H1 (cell line): ENCODE data around the gene LY6G6F. TPM values are rescaled to one million over a fixed set of nuclear protein-coding genes. Genes with fewer than 3 reads are reported as not detected.

ENCODE experiments used
- CTCF ChIA-PET: fragments of 300-600 bp; sonication (Branson Sonifier 250); formaldehyde crosslinking; loops from one replicate; lab custom pipeline; 2021; ENCODE audit not compliant: partially characterized antibody; lab: Charles Lee
- POLR2A ChIA-PET: fragments of 300-600 bp; sonication (Branson Sonifier 250); formaldehyde crosslinking; loops from one replicate; lab custom pipeline; 2021; ENCODE audit warnings: inconsistent platforms; ENCODE audit not compliant: partially characterized antibody; lab: Charles Lee
- DNase-seq, 2 experiments: peaks; one replicate each; pipeline versions ENCODE4 v3.0.0 to v3.0.0-alpha.2; 2010 to 2022; ENCODE audit warnings: low spot score in 2 of 2, low read depth in 1 of 2, mixed read lengths in 1 of 2
- FAIRE-seq: peaks from 2 replicates; lab custom pipeline; 2011; peaks lifted over from hg19 to GRCh38; lab: Jason Lieb, UNC
- H2AFZ ChIP-seq: 2 replicates; pipeline ENCODE4 v1.8.1; 2012; ENCODE audit warnings: low read length, inconsistent platforms
- H2AK5ac ChIP-seq: 2 replicates; pipeline ENCODE4 v1.6.1; 2013; ENCODE audit warnings: low read depth, low read length
- H2BK120ac ChIP-seq: replicated peaks from 2 replicates; pipeline ENCODE3; 2013; ENCODE audit warnings: low read depth, low read length, inconsistent platforms
- H2BK12ac ChIP-seq: 2 replicates; pipeline ENCODE4 v1.6.1; 2013; ENCODE audit warnings: low read depth, low read length
- H2BK15ac ChIP-seq: 2 replicates; pipeline ENCODE4 v1.6.1; 2013; ENCODE audit warnings: low read length
- H2BK20ac ChIP-seq: 2 replicates; pipeline ENCODE4 v1.6.1; 2013; ENCODE audit warnings: low read length
- H2BK5ac ChIP-seq: 2 replicates; pipeline ENCODE4 v1.6.1; 2013; ENCODE audit warnings: low read depth, low read length
- H3K14ac ChIP-seq: 2 replicates; pipeline ENCODE4 v1.6.1; 2013; ENCODE audit warnings: inconsistent platforms; ENCODE audit not compliant: insufficient read length
- H3K18ac ChIP-seq: 2 replicates; pipeline ENCODE4 v1.6.1; 2013; ENCODE audit warnings: low read length; ENCODE audit errors: extremely low read depth
- H3K23ac ChIP-seq: 2 replicates; pipeline ENCODE4 v1.6.1; 2013; ENCODE audit warnings: inconsistent platforms; ENCODE audit not compliant: insufficient read length
- H3K23me2 ChIP-seq: 2 replicates; pipeline ENCODE4 v1.6.1; 2013; ENCODE audit warnings: low read depth, low read length
- H3K27ac ChIP-seq: 2 replicates; pipeline ENCODE4 v1.6.1; 2011; ENCODE audit warnings: low read depth, low read length, inconsistent platforms
- H3K27me3 ChIP-seq, 4 experiments: replicated peaks in 1 of 4; 1 replicate in 1 of 4; 2 replicates in 3 of 4; pipeline versions ENCODE4 v1.6.1 to v1.8.1; 2011 to 2013; ENCODE audit warnings: low read length in 3 of 4, mild to moderate bottlenecking in 3 of 4, inconsistent platforms in 2 of 4, mixed read lengths in 2 of 4, moderate library complexity in 1 of 4; ENCODE audit not compliant: control insufficient read depth in 3 of 4, insufficient read depth in 3 of 4; ENCODE audit errors: extremely low read depth in 1 of 4
- H3K36me3 ChIP-seq, 4 experiments: 2 replicates each; pipeline versions ENCODE4 v1.6.1 to v1.8.1; 2011 to 2013; ENCODE audit warnings: mild to moderate bottlenecking in 4 of 4, low read length in 3 of 4, moderate library complexity in 2 of 4, control low read depth in 1 of 4, inconsistent platforms in 1 of 4; ENCODE audit not compliant: insufficient read depth in 4 of 4, control insufficient read depth in 2 of 4
- H3K4ac ChIP-seq: replicated peaks from 2 replicates; pipeline ENCODE3; 2013; ENCODE audit warnings: low read length, low read depth, mixed read lengths, inconsistent platforms; ENCODE audit not compliant: insufficient read length
- H3K4me1 ChIP-seq, 4 experiments: replicated peaks in 1 of 4; 1 replicate in 1 of 4; 2 replicates in 3 of 4; pipeline versions ENCODE4 v1.6.1 to v1.8.1; 2011 to 2013; ENCODE audit warnings: low read length in 3 of 4, inconsistent platforms in 2 of 4, mixed read lengths in 1 of 4; ENCODE audit not compliant: insufficient read depth in 4 of 4, control insufficient read depth in 3 of 4
- H3K4me2 ChIP-seq, 2 experiments: 2 replicates each; pipeline versions ENCODE4 v1.6.1 to v1.8.1; 2011 to 2013; ENCODE audit warnings: low read depth in 2 of 2, low read length in 2 of 2, control low read depth in 1 of 2, inconsistent platforms in 1 of 2, mild to moderate bottlenecking in 1 of 2; ENCODE audit not compliant: insufficient read depth in 1 of 2
- H3K4me3 ChIP-seq, 4 experiments: fragments of 200-600, 300-600 bp in 1 of 4; sonication (generic), shearing (Covaris generic), sonication (Bioruptor Twin) in 1 of 4; 2 replicates each; pipeline versions ENCODE4 v1.5.1 to v1.8.1; 2011 to 2016; ENCODE audit warnings: low read length in 4 of 4, low read depth in 3 of 4, control low read depth in 2 of 4, inconsistent platforms in 2 of 4, mild to moderate bottlenecking in 2 of 4, mixed read lengths in 1 of 4, moderate library complexity in 1 of 4; ENCODE audit not compliant: insufficient read depth in 2 of 4; ENCODE audit errors: extremely low read depth in 1 of 4
- H3K56ac ChIP-seq: replicated peaks from 2 replicates; pipeline ENCODE3; 2013; ENCODE audit warnings: low read depth, mild to moderate bottlenecking, mixed read lengths, low read length, inconsistent platforms; ENCODE audit not compliant: insufficient read length
- H3K79me1 ChIP-seq: 2 replicates; pipeline ENCODE4 v1.6.1; 2013; ENCODE audit warnings: low read depth, low read length, control low read depth
- H3K79me2 ChIP-seq, 2 experiments: 2 replicates each; pipeline versions ENCODE4 v1.6.1 to v1.8.1; 2012 to 2013; ENCODE audit warnings: low read length in 2 of 2, mild to moderate bottlenecking in 2 of 2, inconsistent platforms in 1 of 2; ENCODE audit not compliant: insufficient read depth in 2 of 2, control insufficient read depth in 1 of 2
- H3K9ac ChIP-seq, 4 experiments: replicated peaks in 1 of 4; 1 replicate in 1 of 4; 2 replicates in 3 of 4; pipeline versions ENCODE4 v1.6.1 to v1.8.1; 2011 to 2013; ENCODE audit warnings: low read depth in 3 of 4, low read length in 3 of 4, control low read depth in 2 of 4, mild to moderate bottlenecking in 2 of 4, moderate library complexity in 2 of 4, inconsistent platforms in 1 of 4; ENCODE audit errors: extremely low read depth in 1 of 4
- H3K9me3 ChIP-seq, 2 experiments: 2 replicates each; pipeline versions ENCODE4 v1.6.1 to v1.8.1; 2012 to 2013; ENCODE audit warnings: mild to moderate bottlenecking in 2 of 2, moderate library complexity in 2 of 2, control low read depth in 1 of 2, inconsistent platforms in 1 of 2, low read depth in 1 of 2, low read length in 1 of 2, mixed read lengths in 1 of 2; ENCODE audit not compliant: insufficient read depth in 2 of 2
- H4K20me1 ChIP-seq, 2 experiments: replicated peaks in 1 of 2; 2 replicates each; pipeline versions ENCODE3 to v1.8.1; 2011 to 2013; ENCODE audit warnings: inconsistent platforms in 2 of 2, low read length in 2 of 2, mild to moderate bottlenecking in 1 of 2; ENCODE audit not compliant: insufficient read depth in 2 of 2, control insufficient read depth in 1 of 2
- H4K5ac ChIP-seq: 2 replicates; pipeline ENCODE4 v1.6.1; 2013; ENCODE audit warnings: low read length, low read depth, mixed read lengths, inconsistent platforms; ENCODE audit not compliant: insufficient read length
- H4K8ac ChIP-seq: 2 replicates; pipeline ENCODE4 v1.8.0; 2013; ENCODE audit warnings: mild to moderate bottlenecking, moderate library complexity, low read length, inconsistent platforms; ENCODE audit not compliant: insufficient read depth; ENCODE audit errors: extremely low read depth
- H4K91ac ChIP-seq: replicated peaks from 2 replicates; pipeline ENCODE3; 2013; ENCODE audit warnings: low read length, mixed read lengths, inconsistent platforms; ENCODE audit not compliant: insufficient read length
- CBX8 ChIP-seq: fragments of 300-800, 300-1000 bp; sonication (generic); IDR thresholded peaks from 2 replicates; pipeline ENCODE4 v1.7.1; 2016; ENCODE audit warnings: low read depth, low read length, borderline replicate concordance
- EGR1 ChIP-seq: IDR thresholded peaks from 2 replicates; pipeline ENCODE4 v1.6.1; 2011; ENCODE audit warnings: low read depth, low read length, borderline replicate concordance
- POLR2AphosphoS5 ChIP-seq: IDR thresholded peaks from 2 replicates; pipeline ENCODE4 v1.6.1; 2011; ENCODE audit warnings: low read depth, low read length
- POU5F1 ChIP-seq: IDR thresholded peaks from 2 replicates; pipeline ENCODE4 v1.6.1; 2011; ENCODE audit warnings: low read depth, mild to moderate bottlenecking, low read length, moderate library complexity
- SAP30 ChIP-seq: fragments of 300-600 bp; sonication (generic); IDR thresholded peaks from 2 replicates; pipeline ENCODE4 v1.7.1; 2012; ENCODE audit warnings: low read length, moderate library complexity, mild to moderate bottlenecking, inconsistent platforms; ENCODE audit not compliant: insufficient read depth, insufficient replicate concordance
- SIN3A ChIP-seq, 2 experiments: IDR thresholded peaks in 1 of 2; conservative IDR thresholded peaks in 1 of 2; 2 replicates each; pipeline ENCODE4 v1.6.1; 2011 to 2012; ENCODE audit warnings: low read length in 2 of 2, improper control_type of control experiment in 1 of 2, low read depth in 1 of 2, mild to moderate bottlenecking in 1 of 2
- TAF1 ChIP-seq: IDR thresholded peaks from 2 replicates; pipeline ENCODE4 v1.6.1; 2011; ENCODE audit warnings: mild to moderate bottlenecking, low read depth, low read length
- WGBS, 2 experiments: shearing (Covaris generic) in 1 of 2; methylation state at CpG; one replicate each; pipeline versions ENCODE4 v1.1.6 to v1.1.7; 2013 to 2015; ENCODE audit warnings: low lambda C conversion rate in 2 of 2, mixed read lengths in 2 of 2, inconsistent platforms in 1 of 2, low coverage in 1 of 2, missing lambda C conversion rate in 1 of 2; ENCODE audit not compliant: insufficient replicate concordance in 2 of 2, insufficient coverage in 1 of 2, insufficient read length in 1 of 2; ENCODE audit errors: extremely low coverage in 1 of 2, missing lambda C conversion rate in 1 of 2; 5-methylcytosine and 5-hydroxymethylcytosine counted together
- polyA plus RNA-seq, 7 experiments: library from polyadenylated mRNA; depleted of rRNA in 3 of 7; stranded (reverse) in 5 of 7; unstranded in 2 of 7; fragments of >200 nt in 5 of 7; fragments of 200-250 nt in 2 of 7; gene quantifications; 1 replicate in 5 of 7; 2 replicates in 1 of 7; 4 replicates in 1 of 7; pipeline versions ENCODE4 v1.2.1 to v1.2.3, GENCODE V29; 2011 to 2013; ENCODE audit warnings: missing spikeins in 2 of 7, mixed read lengths in 2 of 7
- total RNA-seq: library from RNA; stranded (reverse); fragmentation: NEBNext Ultra II Directional; extraction: Animal tissue kit (Norgen Biotek cat#: 25700); gene quantifications from 2 replicates; pipeline ENCODE4 v1.2.1, GENCODE V29; 2021

The LY6G6F gene
- total and polyA plus RNA-seq, 2 of the 8 experiments (the other 6 are each of a cell fraction or from before 2014, with no cell fraction given), result not detected

DNA sequence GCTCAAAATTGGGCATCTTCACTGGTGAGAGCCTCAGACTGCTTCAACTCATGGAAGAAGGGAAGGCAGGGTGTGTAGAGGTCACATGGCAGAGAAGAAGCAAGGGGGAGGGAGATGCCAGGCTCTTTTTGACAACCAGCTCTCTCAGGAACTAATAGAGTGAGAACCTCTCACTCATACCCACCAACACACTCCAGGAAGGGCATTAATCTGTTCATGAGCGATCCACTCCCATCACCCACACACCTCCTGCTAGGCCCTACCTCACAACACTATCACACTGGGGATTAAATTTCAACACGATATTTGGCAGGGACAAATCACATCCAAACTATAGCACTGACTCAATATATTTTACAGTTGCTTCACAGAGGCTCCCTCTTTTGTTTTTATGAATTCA lies 35.1 kb downstream of the LY6G6F start:
- TF ChIP-seq EGR1, result no peak
- TF ChIP-seq SIN3A (conservative IDR thresholded peaks at IDR 0.05 in 1 of 2, IDR thresholded peaks at IDR 0.05 in 1 of 2; ENCODE audit: low read depth in 1 of 2, low read length in 2 of 2), result no peak
- no peak for TF ChIP-seq POU5F1
- TF ChIP-seq SAP30, result no peak
- no peak for TF ChIP-seq CBX8
- no peak for TF ChIP-seq POLR2AphosphoS5
- no peak for TF ChIP-seq TAF1
- DNase-seq (no peak), FAIRE-seq (no peak)
- no peak overlapping the region for H2AK5ac ChIP-seq
- H3K4ac ChIP-seq, result no peak overlapping the region
- no peak overlapping the region for H3K23ac ChIP-seq
- H4K91ac ChIP-seq, result no peak overlapping the region
- H3K79me2 ChIP-seq, result no peaks in the 10 kb centered on the region
- H3K36me3 ChIP-seq, result peaks cover 0 to 12% (median 0%) of the 10 kb centered on the region in 4 experiments; a peak in 3 of 8 replicates
- CTCF ChIA-PET, result interaction anchor here (0.6 to 5.9 kb wide), 7 partner anchors 13 to 161 kb away, joined by 3 to 52 read pairs (median 4); partner anchors contain the start of genes DDAH2, EHMT2 and SAPCD1
- no peak overlapping the region for H3K4me2 ChIP-seq
- POLR2A ChIA-PET, result interaction anchor here (0.6 to 8.7 kb wide), 14 partner anchors 9 to 200 kb away, joined by 3 to 73 read pairs (median 10); partner anchors contain the start of genes APOM, BAG6, DDAH2 and DDX39B
- no peak overlapping the region for H4K5ac ChIP-seq
- no peak overlapping the region for H2BK5ac ChIP-seq
- H3K27me3 ChIP-seq, result no peaks in the 10 kb centered on the region
- WGBS, 2 experiments, result 92% methylated on average over 2 of the region's 2 CpGs; no CpG with 5 or more reads in 1 of the 2 experiments
- no peak overlapping the region for H2BK20ac ChIP-seq
- H3K18ac ChIP-seq, result no peak overlapping the region
- H3K79me1 ChIP-seq, result no peaks in the 10 kb centered on the region
- H3K23me2 ChIP-seq, result peaks cover 3% of the 10 kb centered on the region
- H3K14ac ChIP-seq, result no peak overlapping the region
- no peak overlapping the region for H3K9ac ChIP-seq
- H3K4me1 ChIP-seq, result peaks cover 13 to 19% (median 17%) of the 10 kb centered on the region in 4 experiments
- no peaks in the 10 kb centered on the region for H4K20me1 ChIP-seq
- H2BK12ac ChIP-seq, result no peak overlapping the region
- H3K56ac ChIP-seq, result no peak overlapping the region
- H3K27ac ChIP-seq, result no peak overlapping the region
- no peak overlapping the region for H3K4me3 ChIP-seq
- H2BK15ac ChIP-seq, result no peak overlapping the region
- H3K9me3 ChIP-seq, result no peaks in the 10 kb centered on the region; a peak in 1 of 4 replicates
- no peak overlapping the region for H2BK120ac ChIP-seq
- no peak overlapping the region for H4K8ac ChIP-seq
- no peak overlapping the region for H2AFZ ChIP-seq
